K562 (cell line): ENCODE data around the gene DMD. TPM values are rescaled to one million over a fixed set of nuclear protein-coding genes. Genes with fewer than 3 reads are reported as not detected.

Experiments used
- ATAC-seq: fragments of 200-7000 bp; cut with Tn5 transposase; 3 replicates; pipeline ENCODE4 v1.9.1; 2020; ENCODE audit warnings: moderate library complexity
- BruUV-seq: library from RNA; stranded (reverse); fragments of 400-500 nt; replicated peaks from 2 replicates; lab custom pipeline; 2021; lab: Mats Ljungman, UMichigan
- CTCF ChIA-PET: fragments of 300-600 bp; formaldehyde crosslinking; extraction: SDS; loops from one replicate; lab custom pipeline; 2021; ENCODE audit warnings: low intra/inter-chr PET ratio; lab: Yijun Ruan, JAX
- POLR2A ChIA-PET: fragments of 300-600, 350-650 bp; sonication (Branson Sonifier 250); formaldehyde crosslinking; extraction: SDS; loops from one replicate; lab custom pipeline; 2021; ENCODE audit warnings: antibody characterized with exemption, inconsistent platforms; lab: Yijun Ruan, JAX
- DNase-seq, 4 experiments: peaks; one replicate each; pipeline versions ENCODE4 v3.0.0 to v3.0.0-alpha.2; 2011 to 2018; ENCODE audit warnings: low spot score in 3 of 4, mixed read lengths in 3 of 4; ENCODE audit errors: extremely low read depth in 1 of 4
- FAIRE-seq: peaks from 2 replicates; lab custom pipeline; 2011; peaks lifted over from hg19 to GRCh38; lab: Jason Lieb, UNC
- H2AFZ ChIP-seq: 2 replicates; pipeline ENCODE4 v1.6.0; 2011; ENCODE audit warnings: low read depth, low read length, control low read depth, inconsistent platforms
- H3K27ac ChIP-seq: fragments of 200-600 bp; 3 replicates; pipeline ENCODE4 v1.8.0; 2011; ENCODE audit warnings: low read depth, mild to moderate bottlenecking, control low read depth, inconsistent platforms, low read length, moderate library complexity, mixed read lengths; ENCODE audit errors: extremely low read depth
- H3K27me3 ChIP-seq, 2 experiments: fragments of 300-600 bp in 1 of 2; 2 replicates in 1 of 2; 3 replicates in 1 of 2; pipeline versions ENCODE4 v1.6.0 to v1.8.0; 2011; ENCODE audit warnings: inconsistent platforms in 2 of 2, low read length in 2 of 2, mild to moderate bottlenecking in 1 of 2, mixed read lengths in 1 of 2, moderate library complexity in 1 of 2; ENCODE audit not compliant: control insufficient read depth in 2 of 2, insufficient read depth in 2 of 2
- H3K36me3 ChIP-seq: fragments of 300-600 bp; 3 replicates; pipeline ENCODE4 v1.8.0; 2011; ENCODE audit warnings: mild to moderate bottlenecking, low read length, inconsistent platforms; ENCODE audit not compliant: control insufficient read depth, insufficient read depth
- H3K4me1 ChIP-seq, 2 experiments: fragments of 200-600 bp in 1 of 2; replicated peaks in 1 of 2; 2 replicates in 1 of 2; 3 replicates in 1 of 2; pipeline versions ENCODE4 v1.5.1 to v1.8.0; 2011; ENCODE audit warnings: inconsistent platforms in 2 of 2, low read length in 2 of 2, mild to moderate bottlenecking in 1 of 2, mixed read lengths in 1 of 2, moderate library complexity in 1 of 2; ENCODE audit not compliant: control insufficient read depth in 2 of 2, insufficient read depth in 2 of 2
- H3K4me2 ChIP-seq: 2 replicates; pipeline ENCODE4 v1.6.1; 2011; ENCODE audit warnings: low read length, control low read depth, inconsistent platforms, mixed read lengths; ENCODE audit not compliant: insufficient read depth
- H3K4me3 ChIP-seq: fragments of 200-600 bp; sonication (generic), shearing (Covaris generic); 2 replicates; pipeline ENCODE4 v1.5.1; 2016; ENCODE audit warnings: control low read depth, inconsistent platforms
- H3K79me2 ChIP-seq: fragments of 200-600 bp; 3 replicates; pipeline ENCODE4 v1.8.0; 2011; ENCODE audit warnings: low read length, inconsistent platforms; ENCODE audit not compliant: control insufficient read depth, insufficient read depth
- H3K9ac ChIP-seq, 2 experiments: 2 replicates each; pipeline versions ENCODE4 v1.6.0 to v1.6.1; 2011; ENCODE audit warnings: low read depth in 2 of 2, low read length in 2 of 2, control low read depth in 1 of 2, inconsistent platforms in 1 of 2, mild to moderate bottlenecking in 1 of 2, mixed read lengths in 1 of 2; ENCODE audit not compliant: insufficient read depth in 1 of 2
- H3K9me1 ChIP-seq: one replicate; pipeline ENCODE4 v1.6.0; 2011; ENCODE audit warnings: inconsistent platforms, mild to moderate bottlenecking, low read length, moderate library complexity; ENCODE audit not compliant: control insufficient read depth, insufficient read depth
- H3K9me3 ChIP-seq: replicated peaks from 2 replicates; pipeline ENCODE4 v1.5.1; 2011; ENCODE audit warnings: low read depth, low read length, inconsistent platforms; ENCODE audit not compliant: control insufficient read depth, insufficient read depth
- H4K20me1 ChIP-seq: replicated peaks from 2 replicates; pipeline ENCODE4 v1.6.1; 2011; ENCODE audit warnings: low read length, inconsistent platforms, mixed read lengths; ENCODE audit not compliant: control insufficient read depth, insufficient read depth
- MXI1 ChIP-seq: IDR thresholded peaks from 2 replicates; pipeline ENCODE4 v1.6.1; 2011; ENCODE audit warnings: low read depth, mild to moderate bottlenecking, improper control_type of control experiment, low read length
- THRB ChIP-seq: fragments of 450-650 bp; formaldehyde crosslinking; conservative IDR thresholded peaks from 2 replicates; pipeline ENCODE4 v1.4.0; 2022; ENCODE audit warnings: mild to moderate bottlenecking, missing genetic modification characterization
- ZKSCAN3 ChIP-seq: fragments of 250-450 bp; sonication (Bioruptor Pico); IDR thresholded peaks from 2 replicates; pipeline ENCODE4 v1.4.0; 2020
- WGBS: fragments of 100-300 bp; shearing (Covaris generic); methylation state at CpG from one replicate; pipeline ENCODE4 v1.1.6; 2016; ENCODE audit warnings: low coverage, mixed read lengths; ENCODE audit not compliant: insufficient coverage; ENCODE audit errors: missing lambda C conversion rate; 5-methylcytosine and 5-hydroxymethylcytosine counted together
- in situ Hi-C: fragments of 300-500 bp; cut with MboI; formaldehyde crosslinking; loops from 4 replicates; pipeline ENCODE4 v1.15.0; 2018; ENCODE audit warnings: inconsistent platforms, mixed read lengths
- intact Hi-C: fragments of 100-400 bp; cut with micrococcal nuclease; formaldehyde crosslinking; loops from 2 replicates; pipeline ENCODE4 v1.14.2; 2022
- polyA plus RNA-seq, 8 experiments: library from polyadenylated mRNA; depleted of rRNA in 4 of 8; stranded (reverse) in 5 of 8; unstranded in 3 of 8; fragments of >200 nt; fragmentation: Nextera tagmentation in 2 of 8; fragmentation: Illumina TruSeq in 1 of 8; extraction: Ambion mirVana in 2 of 8; extraction: Trizol in 1 of 8; gene quantifications; 2 replicates each; pipeline versions ENCODE4 v1.2.1 to v1.2.3, GENCODE V29; 2011 to 2014; ENCODE audit warnings: inconsistent platforms in 1 of 8, missing spikeins in 1 of 8
- total RNA-seq, 7 experiments: library from RNA; depleted of rRNA in 6 of 7; stranded (reverse); fragments of >200 nt in 6 of 7; fragmentation: Illumina TruSeq in 2 of 7; extraction: Trizol in 2 of 7; gene quantifications; 2 replicates each; pipeline versions ENCODE4 v1.2.1 to v1.2.3, GENCODE V29; 2011 to 2021; ENCODE audit warnings: low replicate concordance in 1 of 7
- TF ChIP-seq, protein P1 (sequence below), 2 experiments: fragments of 450-650 bp in 1 of 2; sonication (generic) in 1 of 2; formaldehyde crosslinking in 1 of 2; IDR thresholded peaks in 1 of 2; conservative IDR thresholded peaks in 1 of 2; 2 replicates each; pipeline versions ENCODE4 v1.6.1 to v1.8.1; 2016 to 2023; ENCODE audit warnings: mild to moderate bottlenecking in 2 of 2, moderate library complexity in 2 of 2, inconsistent platforms in 1 of 2, missing genetic modification reagents in 1 of 2

DMD gene
- total and polyA plus RNA-seq, 9 of the 15 experiments (the other 6 are each of a cell fraction or from before 2014, with no cell fraction given), result 3.8 to 20.4 (median 11.4) TPM

GRCh38 chrX:31546126-31546525 is 1665.2 kb downstream of the DMD start:
- no TSS peak for BruUV-seq
- H3K27me3 ChIP-seq, result no peaks in the 10 kb centered on the region
- TF ChIP-seq ZKSCAN3, result no peak
- no peak for TF ChIP-seq MXI1
- TF ChIP-seq, protein P1, sequence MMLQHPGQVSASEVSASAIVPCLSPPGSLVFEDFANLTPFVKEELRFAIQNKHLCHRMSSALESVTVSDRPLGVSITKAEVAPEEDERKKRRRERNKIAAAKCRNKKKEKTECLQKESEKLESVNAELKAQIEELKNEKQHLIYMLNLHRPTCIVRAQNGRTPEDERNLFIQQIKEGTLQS (IDR thresholded peaks at IDR 0.05), result 0 out of 2 replicates have a peak, but pooled peaks have one; percentile 15
- TF ChIP-seq, protein P1 (CRISPR knock-in tag; conservative IDR thresholded peaks at IDR 0.05), result no peak
- no peak for TF ChIP-seq THRB (CRISPR knock-in tag)
- no peak overlapping the region for H3K4me2 ChIP-seq
- H2AFZ ChIP-seq, result no peak overlapping the region
- no peak overlapping the region for H3K27ac ChIP-seq
- H3K36me3 ChIP-seq, result no peaks in the 10 kb centered on the region
- in situ Hi-C loops, result no loop called here
- ChIA-PET CTCF (no interaction called here), POLR2A (no interaction called here)
- no peaks in the 10 kb centered on the region for H3K9me1 ChIP-seq
- no peak overlapping the region for H3K4me3 ChIP-seq
- WGBS, result 27% methylated on average over 3 of the region's 3 CpGs
- no peaks in the 10 kb centered on the region for H3K79me2 ChIP-seq
- H3K9ac ChIP-seq, result no peak overlapping the region
- H3K4me1 ChIP-seq, result no peaks in the 10 kb centered on the region; a peak in 1 of 5 replicates
- DNase-seq, result peak in 2 of 4 experiments; percentile 6 to 7
- H4K20me1 ChIP-seq, result no peaks in the 10 kb centered on the region
- no peak for FAIRE-seq
- no peaks in the 10 kb centered on the region for H3K9me3 ChIP-seq
- intact Hi-C loops, result no loop called here
- no peak for ATAC-seq
